COLO668 (cell line): ENCODE data around the gene WNT11.
"Not testable (repeated sequence)": the region's sequence is repeated elsewhere in the genome, so short reads cannot be mapped to it uniquely, and the experiment has no call there.

Experiments
- DNase-seq: peaks from one replicate; lab custom pipeline; 2025; ENCODE audit not compliant: unreplicated experiment; lab: John Stamatoyannopoulos, UW

WNT11 gene

GRCh38 chr11:76203131-76203925, 3.0 kb downstream of the WNT11 start:
- DNase-seq: no peak

GRCh38 chr11:76201672-76202412, 4.5 kb downstream of the WNT11 start:
- no peak for DNase-seq

DNA sequence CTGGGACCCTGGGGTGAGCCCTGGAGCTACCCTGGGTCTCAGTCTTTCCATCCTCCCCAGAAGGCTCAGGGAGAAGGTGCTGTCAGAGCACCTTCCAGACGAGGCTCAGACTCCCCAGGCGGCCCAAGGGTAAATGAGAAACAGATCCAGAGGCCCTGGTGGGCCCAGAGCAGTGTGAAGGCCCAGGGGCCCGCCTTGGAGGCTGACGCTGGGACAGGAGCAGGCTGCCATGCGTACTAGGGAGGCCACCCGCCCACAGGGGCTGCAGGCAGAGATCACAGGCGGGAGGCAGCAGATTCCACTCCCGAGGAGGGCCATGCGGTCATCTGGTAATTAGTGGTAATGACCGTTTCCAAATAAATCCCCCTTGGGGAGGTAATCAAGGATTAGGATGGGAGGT, 5.2 kb downstream of the WNT11 start:
- DNase-seq: no peak

DNA sequence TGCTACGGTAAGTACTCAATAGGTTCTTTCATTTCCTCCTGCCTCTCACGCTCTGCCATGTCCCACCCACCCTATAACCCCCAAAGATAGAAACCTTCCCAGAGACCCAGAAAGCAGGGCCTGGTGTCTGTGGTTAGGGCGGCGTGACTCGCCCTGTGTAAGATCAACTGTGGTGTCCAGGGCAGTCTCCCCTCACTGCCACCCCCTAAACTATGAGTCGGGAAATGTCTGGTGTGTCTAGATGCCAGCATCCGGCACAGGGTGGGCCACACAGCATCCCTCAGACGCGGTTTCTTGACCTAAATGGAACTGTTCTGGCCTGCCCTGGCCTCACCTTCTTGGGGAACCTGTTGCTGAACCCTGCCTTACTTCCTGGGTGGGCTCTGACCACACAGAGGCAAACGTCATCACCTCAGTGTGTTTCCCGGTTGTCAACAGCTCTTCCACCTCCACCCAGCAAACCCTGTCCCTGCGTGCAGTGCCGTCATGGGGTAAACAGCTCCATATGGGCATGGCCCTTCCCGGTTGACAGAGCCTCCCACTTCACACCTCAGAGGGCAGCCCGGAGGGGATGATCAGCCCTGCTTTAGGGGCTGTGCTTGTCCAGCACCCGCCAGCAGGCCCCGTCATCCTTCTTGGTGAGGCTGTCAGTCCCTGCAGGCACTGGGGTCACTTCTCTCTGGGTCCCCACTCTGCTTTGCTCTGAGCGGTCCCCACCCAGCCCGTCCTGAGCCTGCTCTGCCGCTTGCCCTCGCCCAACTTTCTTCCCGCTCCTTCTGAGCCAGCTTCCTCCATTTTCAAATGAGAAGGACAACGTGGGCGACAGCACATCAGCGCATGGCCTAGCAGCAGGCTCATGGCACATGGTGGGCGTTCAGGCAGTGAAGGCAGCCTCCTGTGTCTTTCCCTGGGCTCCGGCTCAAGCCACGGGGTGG, 6.0 kb downstream of the WNT11 start:
- DNase-seq: no peak

DNA sequence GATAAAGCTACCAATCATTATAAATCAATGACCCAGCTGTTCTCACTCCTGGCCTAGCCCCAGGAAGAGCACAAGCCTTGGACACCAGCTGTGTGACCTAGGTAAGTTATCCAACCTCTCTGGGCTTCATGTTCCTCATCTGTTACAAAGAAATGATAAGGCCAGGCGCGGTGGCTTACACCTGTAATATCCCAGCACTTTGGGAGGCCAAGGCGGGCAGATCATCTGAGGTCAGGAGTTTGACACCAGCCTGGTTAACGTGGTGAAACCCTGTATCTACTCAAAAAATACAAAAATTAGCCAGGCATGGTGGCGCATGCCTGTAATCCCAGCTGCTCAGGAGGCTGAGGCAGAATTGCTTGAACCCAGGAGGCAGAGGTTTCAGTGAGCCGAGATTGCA, 7.6 kb downstream of the WNT11 start:
- not testable (repeated sequence) for DNase-seq

DNA sequence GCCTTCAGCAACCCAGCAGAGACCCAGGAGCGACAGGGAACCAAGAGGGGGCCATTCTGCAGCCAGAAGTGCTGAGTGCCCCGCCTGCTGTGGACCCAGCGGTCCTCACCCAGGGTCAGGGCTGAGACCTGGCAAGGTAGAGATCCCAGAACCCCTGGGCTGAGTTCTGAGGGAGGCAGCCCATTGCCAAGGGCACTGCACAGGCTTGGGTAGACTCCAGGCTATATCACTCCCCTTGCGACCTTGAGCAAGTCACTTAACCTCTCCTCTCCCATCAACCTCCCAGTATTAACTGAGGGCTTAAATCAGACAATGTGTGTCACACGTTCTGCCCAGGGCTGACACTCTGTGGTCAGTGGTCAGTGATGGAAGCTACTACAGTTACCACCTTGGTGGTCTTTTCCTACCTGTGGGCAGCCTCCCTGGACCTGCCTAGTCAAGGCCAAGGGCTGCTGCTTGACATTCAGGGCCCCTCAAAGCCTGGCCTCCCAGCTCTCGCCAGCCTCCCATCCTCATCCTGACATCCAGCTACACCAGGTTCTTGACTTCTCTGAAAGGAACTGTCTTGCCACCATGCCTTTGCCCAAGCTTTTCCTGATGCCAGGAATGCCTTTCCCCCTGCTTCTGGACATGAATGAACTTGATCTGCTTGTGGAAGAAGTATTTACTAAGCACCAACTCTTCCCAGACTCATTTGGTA, 8.2 kb downstream of the WNT11 start:
- no peak for DNase-seq

DNA sequence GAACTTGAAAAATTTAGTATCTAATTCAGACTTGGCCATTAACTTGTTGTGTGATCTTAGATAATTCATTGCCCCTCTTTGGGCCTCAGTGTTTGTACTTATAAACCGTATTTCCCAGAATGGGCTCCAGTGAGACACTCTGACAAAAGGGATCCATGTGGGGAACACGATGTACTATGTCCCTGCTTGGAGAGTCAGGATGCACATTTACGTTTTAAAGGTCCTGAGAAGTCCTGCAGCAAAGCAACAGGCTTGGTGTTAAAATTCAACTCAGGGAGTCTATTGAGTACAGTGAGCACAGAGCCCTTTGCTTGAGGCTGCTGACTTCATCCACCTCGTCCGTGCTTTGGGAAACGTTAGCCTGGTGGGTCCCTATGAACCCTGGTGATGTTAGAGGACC, 9.0 kb downstream of the WNT11 start:
- no peak for DNase-seq

DNA sequence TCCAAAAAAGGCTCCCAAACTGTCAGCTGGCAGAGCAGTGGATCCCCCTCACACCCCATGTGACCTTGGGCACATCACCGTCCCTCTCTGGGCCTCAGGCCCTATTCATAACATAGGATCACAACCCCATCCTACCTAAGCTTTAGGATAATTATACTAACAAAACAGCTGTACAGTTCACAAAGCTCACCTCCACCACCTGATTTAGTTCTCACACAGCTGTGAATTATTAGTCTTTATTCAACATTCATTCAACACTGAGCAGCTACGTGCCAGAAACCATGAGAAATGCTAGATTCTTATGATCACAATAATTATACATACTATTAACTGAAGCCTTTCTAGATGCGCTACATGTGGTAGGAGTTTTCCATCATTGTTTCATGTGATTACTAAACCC, 9.5 kb downstream of the WNT11 start:
- DNase-seq: no peak

DNA sequence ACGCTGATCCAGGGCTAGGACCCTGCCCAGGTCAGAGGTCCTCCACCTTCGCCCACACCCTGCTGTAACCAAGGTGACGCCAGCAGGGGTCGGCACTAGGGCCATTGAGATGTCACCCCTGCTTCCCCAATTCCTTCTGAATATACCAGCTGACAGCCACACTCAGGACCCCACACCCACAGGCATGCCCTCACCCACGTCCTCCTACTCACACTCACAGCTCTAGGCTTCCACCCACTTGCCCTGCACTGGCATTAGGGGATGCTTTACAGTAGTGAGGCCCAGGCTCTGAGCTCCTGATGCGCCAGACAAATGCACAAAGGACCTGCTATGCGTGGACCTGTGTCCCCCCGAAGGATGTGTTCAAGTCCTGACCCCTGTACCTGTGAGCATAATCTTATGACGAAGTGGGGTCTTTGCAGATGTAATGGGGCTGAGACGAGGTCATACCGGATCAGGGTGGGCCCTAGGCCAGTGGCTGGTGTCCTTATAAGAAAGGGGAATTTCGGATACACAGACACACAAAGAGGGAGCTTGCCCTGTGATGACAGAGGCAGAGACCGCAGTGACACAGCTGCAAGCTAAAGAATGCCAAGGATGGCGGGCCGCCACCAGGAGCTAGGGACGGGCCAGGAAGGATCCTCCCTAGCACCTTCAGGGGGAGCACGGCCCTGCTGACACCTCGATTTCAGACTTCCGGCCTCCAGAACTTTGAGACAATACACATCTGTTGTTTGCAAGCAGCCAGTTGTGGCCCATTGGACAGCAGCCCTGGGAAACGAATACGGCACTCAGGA, 11.2 kb downstream of the WNT11 start:
- no peak for DNase-seq

DNA sequence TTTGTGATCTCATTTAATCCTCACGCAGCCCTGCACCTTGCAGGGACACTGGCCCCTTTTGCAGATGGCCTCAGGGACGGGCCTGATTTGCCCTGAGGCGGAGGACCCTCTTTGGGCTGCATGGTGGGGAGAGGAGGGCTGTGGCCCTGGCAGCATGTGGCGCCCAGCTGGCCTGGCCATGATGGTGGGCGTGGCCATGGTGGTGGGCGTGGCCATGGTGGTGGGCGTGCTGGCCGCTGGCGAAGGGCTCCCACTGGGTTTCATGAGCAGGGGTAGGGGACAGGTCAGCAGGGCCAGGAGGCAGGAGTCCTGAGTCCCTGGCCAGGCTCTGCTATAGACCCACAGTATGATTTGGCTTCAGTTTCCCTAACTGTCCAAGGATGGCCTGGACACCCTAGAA, 13.1 kb downstream of the WNT11 start:
- DNase-seq: no peak

DNA sequence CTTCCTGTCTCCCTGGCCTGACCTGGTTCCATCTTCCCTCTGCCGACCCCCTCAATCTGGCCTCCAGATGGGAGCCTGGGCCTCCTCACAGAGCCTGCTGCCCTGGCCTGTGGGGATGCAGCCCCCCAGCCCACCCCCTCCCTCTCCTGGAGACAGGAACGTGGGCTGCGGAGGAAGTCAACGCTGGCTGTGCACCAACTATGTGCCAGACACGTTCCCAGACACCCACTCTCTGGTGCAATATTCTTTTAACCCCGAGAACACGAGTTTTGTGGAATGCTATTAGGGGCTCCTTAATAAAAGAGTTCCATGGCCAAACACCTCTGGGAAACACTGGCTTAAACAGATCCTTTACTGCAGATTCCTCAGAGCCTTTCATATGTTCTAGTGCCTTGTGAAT, 15.9 kb downstream of the WNT11 start:
- DNase-seq: no peak

DNA sequence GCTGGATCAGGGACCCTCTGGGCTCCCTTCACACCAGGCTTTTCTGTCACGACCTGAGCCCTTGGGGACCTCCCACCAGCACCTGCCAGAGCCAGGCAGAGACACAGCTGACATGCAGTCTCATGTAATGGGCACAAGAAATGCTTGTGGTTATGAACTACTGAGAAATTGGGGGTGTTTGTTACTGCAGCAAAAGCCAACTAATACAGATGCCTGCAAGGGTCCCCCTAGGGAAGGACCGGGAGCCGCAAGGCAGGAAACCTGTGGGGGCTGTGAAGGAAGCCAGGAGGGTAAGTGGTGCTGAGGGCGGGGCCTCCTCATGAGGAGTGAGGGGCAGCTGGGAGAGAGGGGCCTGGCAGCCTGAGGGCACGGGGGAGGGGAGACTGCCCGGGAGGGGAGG, 16.6 kb downstream of the WNT11 start:
- no peak for DNase-seq

DNA sequence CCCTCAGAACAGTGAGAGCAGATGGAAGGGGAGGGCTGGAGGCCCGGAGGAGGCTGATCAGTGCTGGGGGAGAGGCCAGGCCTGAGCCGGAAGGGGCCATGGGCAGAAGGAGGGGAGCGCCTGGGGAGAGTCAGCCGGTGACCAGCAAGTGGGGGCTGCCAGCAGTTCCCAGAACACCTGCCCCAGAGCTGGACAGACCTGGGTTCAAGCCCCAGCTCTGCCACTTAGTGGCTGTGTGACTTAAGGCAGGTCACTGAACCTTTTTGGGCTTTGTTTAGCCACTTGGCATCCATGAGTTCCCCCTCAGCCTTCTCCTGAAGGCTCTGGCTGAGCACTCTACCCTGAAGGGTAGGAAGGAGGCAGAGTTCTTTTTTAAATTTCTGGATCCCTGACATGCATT, 17.4 kb downstream of the WNT11 start:
- no peak for DNase-seq

GRCh38 chr11:76186776-76187279, 19.5 kb downstream of the WNT11 start:
- DNase-seq: no peak

DNA sequence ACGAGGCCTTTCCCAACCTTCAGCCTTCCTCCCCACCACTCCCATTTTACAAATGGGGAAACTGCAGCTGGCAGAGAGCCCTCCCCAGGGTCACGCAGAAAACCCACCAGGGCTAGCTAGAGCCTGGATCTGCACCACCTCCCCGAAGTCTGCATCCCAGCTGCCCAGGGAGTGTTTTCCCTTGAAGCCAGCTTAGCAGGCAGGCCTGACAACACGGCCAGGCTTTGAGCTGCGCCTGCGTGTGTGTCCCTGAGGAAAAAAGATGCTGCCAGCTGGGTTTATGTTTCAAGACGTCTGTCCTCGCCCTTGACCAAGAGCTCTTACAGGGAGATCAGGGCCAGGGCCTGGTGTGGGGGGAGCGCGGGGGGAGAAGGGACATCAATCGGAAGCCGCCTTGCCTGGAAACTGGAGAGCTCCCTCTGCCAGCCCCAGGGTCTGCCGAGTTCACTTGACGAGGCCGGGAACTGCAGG, 20.3 kb downstream of the WNT11 start:
- DNase-seq: no peak

GRCh38 chr11:76185511-76185910, 20.8 kb downstream of the WNT11 start:
- DNase-seq: no peak

GRCh38 chr11:76184551-76184993, 21.7 kb downstream of the WNT11 start:
- peak; percentile 13 for DNase-seq

DNA sequence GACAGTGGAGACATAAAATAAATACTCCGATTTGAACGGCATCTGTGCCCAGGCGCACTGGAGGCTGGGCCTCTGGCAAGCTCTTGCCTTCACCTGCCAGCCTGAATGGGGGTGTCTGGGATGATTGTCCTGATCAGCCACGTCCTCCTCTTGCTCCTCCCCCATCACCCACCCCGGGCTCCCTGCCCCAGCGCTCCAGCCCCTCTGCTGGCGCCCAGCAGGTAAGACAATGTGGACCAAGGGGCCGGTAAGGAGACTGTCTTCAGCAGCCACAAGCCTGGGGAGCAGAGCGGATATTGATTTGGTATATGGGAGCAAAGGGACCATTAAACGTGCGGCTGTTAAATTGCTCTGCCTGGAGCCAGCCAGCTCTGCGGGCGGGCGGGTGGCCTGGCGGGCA, 24.9 kb downstream of the WNT11 start:
- DNase-seq: no peak

GRCh38 chr11:76179147-76179546, 27.2 kb downstream of the WNT11 start:
- no peak for DNase-seq

GRCh38 chr11:76177250-76177686, 29.0 kb downstream of the WNT11 start:
- no peak for DNase-seq
